ENCODE data around the gene NQO2. TPM values are rescaled to one million over a fixed set of nuclear protein-coding genes. Genes with fewer than 3 reads are reported as not detected.
"Not testable (repeated sequence)": the region's sequence is repeated elsewhere in the genome, so short reads cannot be mapped to it uniquely, and the experiment has no call there.

Gene NQO2
- total RNA-seq, 1 experiment from 2014 or later: 82.9 TPM

- no peak overlapping the region for H3K9ac ChIP-seq (ENCODE audit: low read length)
- H3K36me3 ChIP-seq (ENCODE audit: control insufficient read depth in 1 of 2, insufficient read depth in 2 of 2, low read length in 2 of 2): no peaks in the 10 kb centered on the region
- ChIA-PET CTCF (no interaction called here), RAD21 (ENCODE audit: low non-redundant PET in 1 of 2, low total read pairs in 2 of 2, uncharacterized antibody in 2 of 2, unreplicated experiment in 2 of 2) (no interaction called here), POLR2A (no interaction called here)
- no peak overlapping the region for H3K4me3 ChIP-seq (replicated peaks in 1 of 2; ENCODE audit: low read depth in 1 of 2, low read length in 2 of 2)
- H2AFZ ChIP-seq (ENCODE audit: low read depth, low read length, poor library complexity, severe bottlenecking): no peak overlapping the region
- no peak overlapping the region for H3K4me2 ChIP-seq (ENCODE audit: low read length)
- ATAC-seq (no peak), DNase-seq (ENCODE audit: low read depth, low spot score) (no peak)
- no peaks in the 10 kb centered on the region for H3K27me3 ChIP-seq (ENCODE audit: insufficient read depth, low read length)
- no TSS peak for BruUV-seq (replicated peaks)
- H3K9me2 ChIP-seq (ENCODE audit: insufficient read depth): no peaks in the 10 kb centered on the region
- H3K4me1 ChIP-seq (ENCODE audit: control insufficient read depth in 1 of 2, insufficient read depth in 2 of 2, low read length in 2 of 2): no peaks in the 10 kb centered on the region
- H3K79me2 ChIP-seq (ENCODE audit: insufficient read depth, low read length): no peaks in the 10 kb centered on the region
- no peaks in the 10 kb centered on the region for H4K20me1 ChIP-seq (ENCODE audit: insufficient read depth)
- TF ChIP-seq EZH2phosphoT487 (IDR thresholded peaks at IDR 0.05; ENCODE audit: borderline replicate concordance): no peak
- TF ChIP-seq ELF1 (IDR thresholded peaks at IDR 0.05; ENCODE audit: borderline replicate concordance, low read depth): no peak
- no peak for TF ChIP-seq TCF7L2 (IDR thresholded peaks at IDR 0.05; ENCODE audit: borderline replicate concordance, extremely low read depth, insufficient read depth, insufficient read length)
- no peak for TF ChIP-seq ATF3 (IDR thresholded peaks at IDR 0.05)
- TF ChIP-seq POLR2A (IDR thresholded peaks at IDR 0.05; ENCODE audit: borderline replicate concordance, extremely low read depth, insufficient read depth, insufficient read length): no peak
- TF ChIP-seq FOSL1 (IDR thresholded peaks at IDR 0.05; ENCODE audit: low read depth): no peak
- TF ChIP-seq POLR2AphosphoS5 (IDR thresholded peaks at IDR 0.05; ENCODE audit: low read depth, low read length): no peak
- no peak for TF ChIP-seq ZFX (IDR thresholded peaks at IDR 0.05)
- no peak for TF ChIP-seq CEBPB (IDR thresholded peaks at IDR 0.05; ENCODE audit: low read depth)
- no peak overlapping the region for H3K27ac ChIP-seq (ENCODE audit: low read depth, low read length)
- H3K9me3 ChIP-seq (ENCODE audit: control insufficient read depth in 1 of 2, insufficient read depth in 1 of 2, low read depth in 1 of 2, low read length in 2 of 2): no peaks in the 10 kb centered on the region
- intact Hi-C loops (cut with micrococcal nuclease): no loop called here
Observed at GRCh38 chr6:3046295-3046694, 46.6 kb downstream of the NQO2 start.

GRCh38 chr6:3048009-3048408, 48.3 kb downstream of the NQO2 start:
- H3K4me1 ChIP-seq (ENCODE audit: control insufficient read depth in 1 of 2, insufficient read depth in 2 of 2, low read length in 2 of 2); H3K9me3 ChIP-seq (ENCODE audit: control insufficient read depth in 1 of 2, insufficient read depth in 1 of 2, low read depth in 1 of 2, low read length in 2 of 2); POLR2A ChIA-PET; CTCF ChIA-PET; H3K36me3 ChIP-seq (ENCODE audit: control insufficient read depth in 1 of 2, insufficient read depth in 2 of 2, low read length in 2 of 2); ATAC-seq; BruUV-seq (replicated peaks); H4K20me1 ChIP-seq (ENCODE audit: insufficient read depth); H3K9ac ChIP-seq (ENCODE audit: low read length); H3K27me3 ChIP-seq (ENCODE audit: insufficient read depth, low read length); DNase-seq (ENCODE audit: low read depth, low spot score); H2AFZ ChIP-seq (ENCODE audit: low read depth, low read length, poor library complexity, severe bottlenecking); intact Hi-C loops (cut with micrococcal nuclease); H3K27ac ChIP-seq (ENCODE audit: low read depth, low read length); H3K79me2 ChIP-seq (ENCODE audit: insufficient read depth, low read length); H3K4me3 ChIP-seq (replicated peaks in 1 of 2; ENCODE audit: low read depth in 1 of 2, low read length in 2 of 2); H3K4me2 ChIP-seq (ENCODE audit: low read length); H3K9me2 ChIP-seq (ENCODE audit: insufficient read depth): not testable (repeated sequence)
- RAD21 ChIA-PET (ENCODE audit: low non-redundant PET in 1 of 2, low total read pairs in 2 of 2, uncharacterized antibody in 2 of 2, unreplicated experiment in 2 of 2): interaction anchor here in 1 of 2 experiments (0.7 kb wide), 1 partner anchor 16 kb away, joined by 4 read pairs; no protein-coding TSS in a partner anchor
